Panc1 (cell line): ENCODE data around the gene FAM236C.
"Not testable (repeated sequence)": the region's sequence is repeated elsewhere in the genome, so short reads cannot be mapped to it uniquely, and the experiment has no call there.

Source experiments
- CTCF ChIP-seq: fragments of 450-650 bp; IDR thresholded peaks from 2 replicates; pipeline ENCODE4 v1.5.1; 2017; ENCODE audit warnings: mild to moderate bottlenecking
- REST ChIP-seq, 2 experiments: IDR thresholded peaks; 2 replicates each; pipeline ENCODE4 v1.6.1; 2011 to 2012; ENCODE audit warnings: low read depth in 2 of 2, control low read depth in 1 of 2, low read length in 1 of 2, mild to moderate bottlenecking in 1 of 2, moderate library complexity in 1 of 2; ENCODE audit not compliant: insufficient read depth in 1 of 2

GRCh38 chrX:72936455-72936854 is 24.0 kb downstream of the FAM236C start:
- not testable (repeated sequence) for TF ChIP-seq CTCF; REST (IDR thresholded peaks at IDR 0.05; ENCODE audit: insufficient read depth in 1 of 2, low read depth in 2 of 2, low read length in 1 of 2)
